ENCODE results near the gene TARS2.

GRCh38 chr1:150498342-150498741, 11.1 kb downstream of the TARS2 start:
- TF ChIP-seq CTCF (IDR thresholded peaks at IDR 0.05; ENCODE audit: insufficient read depth, low read length, poor library complexity, severe bottlenecking) (no peak), EZH2phosphoT487 (conservative IDR thresholded peaks at IDR 0.05; ENCODE audit: low read length) (no peak)

All from SU-DHL-6 (cell line).